Measurements from ENCODE around the gene ALOX5.
"Not testable (repeated sequence)": the region's sequence is repeated elsewhere in the genome, so short reads cannot be mapped to it uniquely, and the experiment has no call there.

ALOX5 gene

DNA sequence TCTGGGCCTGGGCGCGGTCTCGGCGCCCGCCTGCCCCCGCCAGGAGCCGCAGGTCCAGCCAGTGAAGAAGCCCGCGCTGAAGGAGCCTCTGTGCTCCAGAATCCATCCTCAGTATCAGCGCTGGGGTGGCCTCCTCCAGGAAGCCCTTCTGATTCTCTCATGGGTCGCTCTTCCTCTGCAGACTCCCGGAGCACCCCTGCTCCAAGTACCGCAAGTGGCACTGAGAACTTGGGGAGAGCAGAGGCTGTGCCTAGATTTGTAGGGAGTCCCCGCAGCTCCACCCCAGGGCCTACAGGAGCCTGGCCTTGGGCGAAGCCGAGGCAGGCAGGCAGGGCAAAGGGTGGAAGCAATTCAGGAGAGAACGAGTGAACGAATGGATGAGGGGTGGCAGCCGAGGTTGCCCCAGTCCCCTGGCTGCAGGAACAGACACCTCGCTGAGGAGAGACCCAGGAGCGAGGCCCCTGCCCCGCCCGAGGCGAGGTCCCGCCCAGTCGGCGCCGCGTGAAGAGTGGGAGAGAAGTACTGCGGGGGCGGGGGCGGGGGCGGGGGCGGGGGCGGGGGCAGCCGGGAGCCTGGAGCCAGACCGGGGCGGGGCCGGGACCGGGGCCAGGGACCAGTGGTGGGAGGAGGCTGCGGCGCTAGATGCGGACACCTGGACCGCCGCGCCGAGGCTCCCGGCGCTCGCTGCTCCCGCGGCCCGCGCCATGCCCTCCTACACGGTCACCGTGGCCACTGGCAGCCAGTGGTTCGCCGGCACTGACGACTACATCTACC is at the start of gene ALOX5:
Gene ALOX5 (plus strand): TSS at position 641 of the 774 bp plus-strand sequence. CDS start 64 bp downstream, at position 705.
- peak within 1 kb of the TSS; percentile 19 for H3K4me3 ChIP-seq (ENCODE audit: low read depth, low read length)
- DNase-seq (ENCODE audit: low read depth), result no peak
- no peak for TF ChIP-seq CTCF (IDR thresholded peaks at IDR 0.05; ENCODE audit: control insufficient read depth, extremely low read depth, insufficient read depth)

DNA sequence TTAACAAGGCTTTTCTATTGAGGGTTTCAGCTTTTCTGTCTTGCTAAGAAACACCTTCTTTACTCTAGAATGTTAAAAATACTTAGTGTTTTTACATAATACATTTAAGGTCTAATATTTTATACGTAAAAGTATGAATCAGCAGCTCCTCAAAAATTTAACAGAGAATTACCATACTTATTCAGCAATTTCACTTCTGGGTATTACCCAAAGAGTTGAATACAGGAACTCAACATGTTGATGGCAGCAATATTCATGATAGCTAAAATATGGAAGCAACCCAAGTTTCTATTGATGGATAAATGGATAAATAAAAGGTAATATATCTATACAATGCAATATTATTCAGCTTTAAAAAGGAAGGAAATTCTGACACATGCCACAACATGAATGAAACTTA is 48.9 kb upstream of the ALOX5 start:
- TF ChIP-seq CTCF (IDR thresholded peaks at IDR 0.05; ENCODE audit: control insufficient read depth, extremely low read depth, insufficient read depth), result no peak
- no peak for DNase-seq (ENCODE audit: low read depth)
- no peak overlapping the region for H3K4me3 ChIP-seq (ENCODE audit: low read depth, low read length)

GRCh38 chr10:45326864-45327263 is 47.2 kb upstream of the ALOX5 start:
- H3K4me3 ChIP-seq (ENCODE audit: low read depth, low read length); DNase-seq (ENCODE audit: low read depth): not testable (repeated sequence)

- not testable (repeated sequence) for DNase-seq (ENCODE audit: low read depth)
Observed at GRCh38 chr10:45331824-45332223, 42.2 kb upstream of the ALOX5 start.

GRCh38 chr10:45339894-45340293 is 34.1 kb upstream of the ALOX5 start:
- no peak for TF ChIP-seq CTCF (IDR thresholded peaks at IDR 0.05; ENCODE audit: control insufficient read depth, extremely low read depth, insufficient read depth)
- H3K4me3 ChIP-seq (ENCODE audit: low read depth, low read length), result no peak overlapping the region
- DNase-seq (ENCODE audit: low read depth), result no peak

More at GRCh38 chr10:45331824-45332223, 42.2 kb upstream of the ALOX5 start:
- H3K4me3 ChIP-seq (ENCODE audit: low read depth, low read length), result not testable (repeated sequence)

- not testable (repeated sequence) for DNase-seq (ENCODE audit: low read depth); H3K4me3 ChIP-seq (ENCODE audit: low read depth, low read length)
Observed at GRCh38 chr10:45340420-45340819, 33.6 kb upstream of the ALOX5 start.

DNA sequence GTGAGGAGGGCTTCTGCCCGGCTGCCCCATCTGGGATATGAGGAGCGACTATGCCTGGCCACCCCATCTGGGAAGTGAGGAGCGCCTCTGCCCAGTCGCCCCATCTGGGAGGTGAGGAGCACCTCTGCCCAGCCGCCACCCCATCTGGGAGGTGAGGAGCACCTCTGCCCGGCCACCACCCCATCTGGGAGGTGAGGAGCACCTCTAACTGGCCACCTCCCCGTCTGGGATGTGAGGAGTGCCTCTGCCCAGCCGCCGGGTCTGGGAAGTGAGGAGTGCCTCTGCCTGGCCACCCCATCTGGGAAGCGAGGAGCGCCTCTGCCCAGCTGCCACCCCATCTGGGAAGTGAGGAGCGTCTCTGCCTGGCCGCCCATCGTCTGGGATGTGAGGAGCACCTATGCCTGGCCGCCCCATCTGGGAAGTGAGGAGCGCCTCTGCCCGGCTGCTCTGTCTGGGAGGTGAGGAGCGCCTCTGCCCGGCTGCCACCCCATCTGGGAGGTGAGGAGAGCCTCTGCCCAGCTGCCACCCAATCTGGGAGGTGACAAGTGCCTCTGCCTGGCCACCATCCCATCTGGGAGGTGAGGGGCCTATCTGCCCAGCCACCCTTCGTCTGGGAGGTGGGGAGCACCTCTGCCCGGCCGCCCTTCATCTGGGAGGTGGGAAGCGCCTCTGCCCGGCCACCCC is 27.2 kb upstream of the ALOX5 start:
- H3K4me3 ChIP-seq (ENCODE audit: low read depth, low read length); DNase-seq (ENCODE audit: low read depth): not testable (repeated sequence)

GRCh38 chr10:45347464-45347863 is 26.6 kb upstream of the ALOX5 start:
- H3K4me3 ChIP-seq (ENCODE audit: low read depth, low read length); DNase-seq (ENCODE audit: low read depth): not testable (repeated sequence)

DNA sequence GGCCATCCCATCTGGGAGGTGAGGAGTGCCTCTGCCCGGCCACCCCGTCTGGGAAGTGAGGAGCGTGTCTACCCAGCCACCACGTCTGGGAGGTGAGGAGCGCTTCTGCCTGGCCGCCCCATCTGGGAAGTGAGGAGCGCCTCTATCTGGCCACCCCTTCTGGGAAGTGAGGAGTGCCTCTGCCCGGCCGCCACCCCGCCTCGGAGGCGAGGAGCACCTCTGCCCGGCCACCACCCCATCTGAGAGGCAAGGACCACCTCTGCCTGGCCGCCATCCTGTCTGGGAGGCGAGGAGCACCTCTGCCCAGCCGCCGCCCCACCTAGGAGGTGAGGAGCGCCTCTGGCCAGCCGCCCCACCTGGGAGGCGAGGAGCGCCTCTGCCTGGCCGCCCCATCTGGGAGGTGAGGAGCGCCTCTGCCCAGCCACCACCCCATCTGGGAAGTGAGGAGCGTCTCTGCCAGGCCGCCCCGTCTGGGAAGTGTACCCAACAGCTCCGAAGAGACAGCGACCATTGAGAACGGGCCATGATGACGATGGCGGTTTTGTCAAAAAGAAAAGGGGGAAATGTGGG is 25.7 kb upstream of the ALOX5 start:
- DNase-seq (ENCODE audit: low read depth); H3K4me3 ChIP-seq (ENCODE audit: low read depth, low read length): not testable (repeated sequence)

GRCh38 chr10:45353186-45353585 is 20.8 kb upstream of the ALOX5 start:
- no peak for TF ChIP-seq CTCF (IDR thresholded peaks at IDR 0.05; ENCODE audit: control insufficient read depth, extremely low read depth, insufficient read depth)
- no peak for DNase-seq (ENCODE audit: low read depth)
- no peak overlapping the region for H3K4me3 ChIP-seq (ENCODE audit: low read depth, low read length)

Data from LNCaP clone FGC (cell line).